ENCODE results near the gene ETFA.
"Not testable (repeated sequence)": the region's sequence is repeated elsewhere in the genome, so short reads cannot be mapped to it uniquely, and the experiment has no call there.

Gene ETFA

GRCh38 chr15:76267077-76267476 lies 44.2 kb downstream of the ETFA start:
- no peak overlapping the region for H3K4me2 ChIP-seq (ENCODE audit: low read length)
- H3K27ac ChIP-seq (ENCODE audit: low read length) = no peak overlapping the region
- H3K79me2 ChIP-seq (ENCODE audit: low read length) = no peaks in the 10 kb centered on the region
- no peak for TF ChIP-seq EZH2phosphoT487 (IDR thresholded peaks at IDR 0.05; ENCODE audit: low read depth)
- H3K4me1 ChIP-seq (ENCODE audit: low read length) = no peaks in the 10 kb centered on the region
- no peak overlapping the region for H3K9ac ChIP-seq (ENCODE audit: low read length)
- peaks cover 96% of the 10 kb centered on the region for H3K36me3 ChIP-seq (replicated peaks; ENCODE audit: low read depth, low read length)
- no peaks in the 10 kb centered on the region for H4K20me1 ChIP-seq (ENCODE audit: insufficient read depth, low read length)
- H3K27me3 ChIP-seq (ENCODE audit: low read depth, low read length) = no peaks in the 10 kb centered on the region
- no peak overlapping the region for H2AFZ ChIP-seq (ENCODE audit: low read depth, low read length)
- H3K9me3 ChIP-seq (ENCODE audit: insufficient read depth, low read length) = peaks cover 38% of the 10 kb centered on the region
- no peak overlapping the region for H3K4me3 ChIP-seq (ENCODE audit: low read length)

- H3K4me2 ChIP-seq (ENCODE audit: low read length); H3K79me2 ChIP-seq (ENCODE audit: low read length); H3K4me3 ChIP-seq (ENCODE audit: low read length); H3K27me3 ChIP-seq (ENCODE audit: low read depth, low read length); H2AFZ ChIP-seq (ENCODE audit: low read depth, low read length); H3K27ac ChIP-seq (ENCODE audit: low read length); H3K9ac ChIP-seq (ENCODE audit: low read length); H4K20me1 ChIP-seq (ENCODE audit: insufficient read depth, low read length); H3K4me1 ChIP-seq (ENCODE audit: low read length): not testable (repeated sequence)
- Histone ChIP-seq H3K9me3 (ENCODE audit: insufficient read depth, low read length) (peaks cover 38% of the 10 kb centered on the region), H3K36me3 (replicated peaks; ENCODE audit: low read depth, low read length) (peaks cover 97% of the 10 kb centered on the region)
Observed at GRCh38 chr15:76265769-76266168, 45.5 kb downstream of the ETFA start.

- Histone ChIP-seq H3K9ac (ENCODE audit: low read length) (no peak overlapping the region), H3K4me1 (ENCODE audit: low read length) (no peaks in the 10 kb centered on the region), H4K20me1 (ENCODE audit: insufficient read depth, low read length) (no peaks in the 10 kb centered on the region), H3K36me3 (replicated peaks; ENCODE audit: low read depth, low read length) (peaks cover 76% of the 10 kb centered on the region), H3K79me2 (ENCODE audit: low read length) (no peaks in the 10 kb centered on the region), H3K27me3 (ENCODE audit: low read depth, low read length) (no peaks in the 10 kb centered on the region), H3K4me2 (ENCODE audit: low read length) (no peak overlapping the region), H3K9me3 (ENCODE audit: insufficient read depth, low read length) (peaks cover 21% of the 10 kb centered on the region; the same call in 1 of the 2 replicates), H3K4me3 (ENCODE audit: low read length) (no peak overlapping the region), H2AFZ (ENCODE audit: low read depth, low read length) (no peak overlapping the region), H3K27ac (ENCODE audit: low read length) (no peak overlapping the region)
- TF ChIP-seq CTCF (IDR thresholded peaks at IDR 0.05; ENCODE audit: low read depth, low read length) = no peak
- TF ChIP-seq EZH2phosphoT487 (IDR thresholded peaks at IDR 0.05; ENCODE audit: low read depth) = no peak
Observed at GRCh38 chr15:76260246-76260938, 50.9 kb downstream of the ETFA start.

GRCh38 chr15:76259392-76259791 lies 51.9 kb downstream of the ETFA start:
- Histone ChIP-seq H3K27me3 (ENCODE audit: low read depth, low read length) (no peaks in the 10 kb centered on the region), H3K27ac (ENCODE audit: low read length) (no peak overlapping the region), H2AFZ (ENCODE audit: low read depth, low read length) (no peak overlapping the region), H3K9me3 (ENCODE audit: insufficient read depth, low read length) (peaks cover 14% of the 10 kb centered on the region; the same call in 1 of the 2 replicates), H3K4me3 (ENCODE audit: low read length) (no peak overlapping the region), H3K4me1 (ENCODE audit: low read length) (no peaks in the 10 kb centered on the region), H3K9ac (ENCODE audit: low read length) (no peak overlapping the region), H3K79me2 (ENCODE audit: low read length) (no peaks in the 10 kb centered on the region), H4K20me1 (ENCODE audit: insufficient read depth, low read length) (no peaks in the 10 kb centered on the region), H3K36me3 (replicated peaks; ENCODE audit: low read depth, low read length) (peaks cover 72% of the 10 kb centered on the region), H3K4me2 (ENCODE audit: low read length) (no peak overlapping the region)
- TF ChIP-seq CTCF (IDR thresholded peaks at IDR 0.05; ENCODE audit: low read depth, low read length) = no peak
- TF ChIP-seq EZH2phosphoT487 (IDR thresholded peaks at IDR 0.05; ENCODE audit: low read depth) = no peak

- peaks cover 71% of the 10 kb centered on the region for H3K36me3 ChIP-seq (replicated peaks; ENCODE audit: low read depth, low read length)
- no peaks in the 10 kb centered on the region for H3K79me2 ChIP-seq (ENCODE audit: low read length)
- no peak overlapping the region for H3K4me2 ChIP-seq (ENCODE audit: low read length)
- H3K4me1 ChIP-seq (ENCODE audit: low read length) = no peaks in the 10 kb centered on the region
- no peak overlapping the region for H2AFZ ChIP-seq (ENCODE audit: low read depth, low read length)
- TF ChIP-seq CTCF (IDR thresholded peaks at IDR 0.05; ENCODE audit: low read depth, low read length) = no peak
- no peak for TF ChIP-seq EZH2phosphoT487 (IDR thresholded peaks at IDR 0.05; ENCODE audit: low read depth)
- H3K9me3 ChIP-seq (ENCODE audit: insufficient read depth, low read length) = peaks cover 9% of the 10 kb centered on the region; the same call in 1 of the 2 replicates
- no peaks in the 10 kb centered on the region for H3K27me3 ChIP-seq (ENCODE audit: low read depth, low read length)
- H3K9ac ChIP-seq (ENCODE audit: low read length) = no peak overlapping the region
- H3K4me3 ChIP-seq (ENCODE audit: low read length) = no peak overlapping the region
- H3K27ac ChIP-seq (ENCODE audit: low read length) = no peak overlapping the region
- no peaks in the 10 kb centered on the region for H4K20me1 ChIP-seq (ENCODE audit: insufficient read depth, low read length)
Observed at GRCh38 chr15:76258460-76258859, 52.8 kb downstream of the ETFA start.
